Bronchial epithelial cell (primary cell): ENCODE results near the gene ATP2C1. TPM values are rescaled to one million over a fixed set of nuclear protein-coding genes. Genes with fewer than 3 reads are reported as not detected.

ENCODE experiments used
- DNase-seq: peaks from one replicate; pipeline ENCODE4 v3.0.0-alpha.2; 2010; ENCODE audit warnings: low read depth
- FAIRE-seq: peaks from 2 replicates; lab custom pipeline; 2011; peaks lifted over from hg19 to GRCh38; lab: Jason Lieb, UNC
- H3K27me3 ChIP-seq: 2 replicates; pipeline ENCODE4 v1.5.1; 2011; ENCODE audit warnings: low read length; ENCODE audit not compliant: control insufficient read depth, insufficient read depth
- H3K36me3 ChIP-seq: 2 replicates; pipeline ENCODE4 v1.5.1; 2011; ENCODE audit warnings: low read length; ENCODE audit not compliant: control insufficient read depth, insufficient read depth
- H3K4me3 ChIP-seq: 2 replicates; pipeline ENCODE4 v1.5.1; 2011; ENCODE audit warnings: mild to moderate bottlenecking, low read depth, low read length, control low read depth
- total RNA-seq: library from RNA; depleted of rRNA; stranded (reverse); fragments of >200 nt; gene quantifications from 2 replicates; pipeline ENCODE4 v1.2.1, GENCODE V29; 2014
- TF ChIP-seq, protein P1 (sequence below): IDR thresholded peaks from 2 replicates; pipeline ENCODE4 v1.5.1; 2011; ENCODE audit warnings: mild to moderate bottlenecking, moderate library complexity, low read length, control low read depth, inconsistent platforms; ENCODE audit not compliant: insufficient read depth, severe bottlenecking

The ATP2C1 gene
- total RNA-seq, 1 donor from 2014 or later: 96.9 TPM

DNA sequence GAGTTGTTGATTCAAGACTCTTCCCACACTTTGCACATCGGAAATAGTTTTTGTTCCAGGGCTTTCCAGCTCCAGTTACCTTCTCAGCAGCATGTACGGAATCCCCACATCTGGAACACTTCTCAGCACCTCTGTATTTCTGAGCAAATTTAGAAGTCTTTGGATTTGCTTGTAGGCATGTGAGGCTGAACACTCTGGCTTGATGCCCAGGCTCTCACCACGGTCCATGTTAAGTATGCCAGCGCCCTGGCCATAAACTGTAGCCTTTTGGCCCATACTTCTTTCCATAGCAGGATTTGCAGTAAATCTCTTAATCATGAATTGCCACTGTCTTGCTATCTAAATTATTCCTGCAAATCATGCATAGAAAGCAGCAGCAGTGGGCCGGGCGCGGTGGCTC lies 24.4 kb downstream of the ATP2C1 start:
- H3K36me3 ChIP-seq: no peaks in the 10 kb centered on the region
- no peaks in the 10 kb centered on the region for H3K27me3 ChIP-seq
- H3K4me3 ChIP-seq: no peak overlapping the region
- FAIRE-seq: no peak
- TF ChIP-seq, protein P1, sequence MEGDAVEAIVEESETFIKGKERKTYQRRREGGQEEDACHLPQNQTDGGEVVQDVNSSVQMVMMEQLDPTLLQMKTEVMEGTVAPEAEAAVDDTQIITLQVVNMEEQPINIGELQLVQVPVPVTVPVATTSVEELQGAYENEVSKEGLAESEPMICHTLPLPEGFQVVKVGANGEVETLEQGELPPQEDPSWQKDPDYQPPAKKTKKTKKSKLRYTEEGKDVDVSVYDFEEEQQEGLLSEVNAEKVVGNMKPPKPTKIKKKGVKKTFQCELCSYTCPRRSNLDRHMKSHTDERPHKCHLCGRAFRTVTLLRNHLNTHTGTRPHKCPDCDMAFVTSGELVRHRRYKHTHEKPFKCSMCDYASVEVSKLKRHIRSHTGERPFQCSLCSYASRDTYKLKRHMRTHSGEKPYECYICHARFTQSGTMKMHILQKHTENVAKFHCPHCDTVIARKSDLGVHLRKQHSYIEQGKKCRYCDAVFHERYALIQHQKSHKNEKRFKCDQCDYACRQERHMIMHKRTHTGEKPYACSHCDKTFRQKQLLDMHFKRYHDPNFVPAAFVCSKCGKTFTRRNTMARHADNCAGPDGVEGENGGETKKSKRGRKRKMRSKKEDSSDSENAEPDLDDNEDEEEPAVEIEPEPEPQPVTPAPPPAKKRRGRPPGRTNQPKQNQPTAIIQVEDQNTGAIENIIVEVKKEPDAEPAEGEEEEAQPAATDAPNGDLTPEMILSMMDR: no peak
- DNase-seq: no peak

DNA sequence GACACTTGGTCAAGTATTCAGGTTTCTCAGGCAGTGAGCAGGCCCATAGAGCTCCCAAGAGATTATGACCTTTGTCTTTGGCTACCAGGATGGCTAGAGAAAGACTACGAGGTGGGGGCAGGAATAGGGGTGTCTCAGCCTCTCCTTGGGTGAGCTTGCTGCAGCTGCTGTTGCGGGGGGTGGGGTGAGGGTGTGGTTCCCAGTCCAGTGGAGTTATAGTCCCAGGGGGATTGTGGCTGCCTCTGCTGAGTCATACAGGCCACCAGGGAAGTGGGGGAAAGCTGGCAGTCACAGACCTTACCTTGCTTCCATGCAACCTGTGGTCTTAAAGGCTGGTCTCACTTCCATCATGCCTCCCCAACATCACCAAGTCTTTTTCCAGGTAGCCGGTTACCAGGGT lies 31.7 kb downstream of the ATP2C1 start:
- no peak for FAIRE-seq

DNA sequence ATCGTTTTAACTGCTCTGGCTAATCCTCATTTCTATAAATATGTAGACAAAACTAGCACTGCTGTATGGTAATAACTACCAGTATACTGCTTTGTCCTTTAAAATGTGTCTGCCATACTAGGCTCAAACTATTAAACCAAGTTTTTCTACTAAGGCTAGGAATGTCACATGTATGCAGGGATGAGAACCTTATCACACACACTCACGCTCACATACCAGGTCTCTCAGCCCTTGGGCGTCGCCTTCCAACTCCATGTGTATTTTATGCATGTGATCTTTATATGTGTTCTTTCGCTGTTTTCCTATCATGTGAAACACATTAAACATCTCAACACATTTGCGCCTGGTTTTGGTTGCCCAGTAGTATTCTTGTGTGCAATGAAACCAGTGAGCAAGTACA lies 32.6 kb downstream of the ATP2C1 start:
- Histone ChIP-seq H3K27me3 (no peaks in the 10 kb centered on the region), H3K36me3 (no peaks in the 10 kb centered on the region), H3K4me3 (no peak overlapping the region)
- no peak for FAIRE-seq
- DNase-seq: no peak
- TF ChIP-seq, protein P1: no peak

More for the DNA sequence above, 31.7 kb downstream of the ATP2C1 start:
- no peak for DNase-seq
- TF ChIP-seq, protein P1: no peak
- Histone ChIP-seq H3K36me3 (no peaks in the 10 kb centered on the region), H3K27me3 (no peaks in the 10 kb centered on the region), H3K4me3 (no peak overlapping the region)

DNA sequence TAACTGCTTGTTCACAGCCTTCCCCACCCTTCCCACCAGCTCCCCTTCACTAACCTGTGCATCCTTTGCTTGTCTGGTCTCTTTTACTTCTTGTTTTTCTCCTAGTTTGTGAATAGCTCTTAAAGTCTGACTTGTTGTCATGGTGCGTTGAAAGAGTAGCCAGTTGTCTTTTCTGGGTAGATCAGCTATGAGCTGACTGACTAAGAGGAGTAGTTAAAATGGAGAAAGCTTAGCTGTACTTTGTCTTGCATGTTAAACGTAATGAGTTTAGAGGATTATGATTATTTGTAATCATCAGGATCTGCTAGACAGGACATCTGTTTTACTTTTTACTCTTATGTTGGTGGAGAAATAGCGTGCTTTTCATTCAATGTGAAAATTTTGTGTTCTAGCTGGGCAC lies 35.9 kb downstream of the ATP2C1 start:
- DNase-seq (no peak), FAIRE-seq (no peak)
- TF ChIP-seq, protein P1: no peak

DNA sequence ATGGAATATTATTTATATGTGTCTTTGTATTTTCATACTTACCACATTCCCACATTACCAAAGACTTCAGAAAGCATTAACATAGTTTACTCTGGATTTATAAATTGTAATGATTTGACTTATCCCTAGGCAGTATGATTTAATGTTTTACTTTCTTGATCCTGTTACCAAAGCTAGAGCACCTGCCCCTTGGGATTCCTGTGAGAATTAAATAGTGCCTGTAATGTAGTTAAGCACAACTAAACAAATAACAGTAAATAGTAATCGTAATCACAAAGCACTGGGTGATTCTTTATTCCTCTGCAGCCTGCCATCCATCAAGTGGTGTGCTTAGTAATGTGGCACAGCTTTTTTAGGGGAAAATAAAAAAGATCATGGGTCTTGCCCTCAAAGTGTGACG lies 39.1 kb downstream of the ATP2C1 start:
- H3K36me3 ChIP-seq: no peaks in the 10 kb centered on the region
- no peaks in the 10 kb centered on the region for H3K27me3 ChIP-seq
- DNase-seq: no peak
- no peak overlapping the region for H3K4me3 ChIP-seq
- TF ChIP-seq, protein P1: no peak
- no peak for FAIRE-seq

More for the DNA sequence above, 35.9 kb downstream of the ATP2C1 start:
- H3K27me3 ChIP-seq: no peaks in the 10 kb centered on the region
- H3K36me3 ChIP-seq: no peaks in the 10 kb centered on the region
- no peak overlapping the region for H3K4me3 ChIP-seq

DNA sequence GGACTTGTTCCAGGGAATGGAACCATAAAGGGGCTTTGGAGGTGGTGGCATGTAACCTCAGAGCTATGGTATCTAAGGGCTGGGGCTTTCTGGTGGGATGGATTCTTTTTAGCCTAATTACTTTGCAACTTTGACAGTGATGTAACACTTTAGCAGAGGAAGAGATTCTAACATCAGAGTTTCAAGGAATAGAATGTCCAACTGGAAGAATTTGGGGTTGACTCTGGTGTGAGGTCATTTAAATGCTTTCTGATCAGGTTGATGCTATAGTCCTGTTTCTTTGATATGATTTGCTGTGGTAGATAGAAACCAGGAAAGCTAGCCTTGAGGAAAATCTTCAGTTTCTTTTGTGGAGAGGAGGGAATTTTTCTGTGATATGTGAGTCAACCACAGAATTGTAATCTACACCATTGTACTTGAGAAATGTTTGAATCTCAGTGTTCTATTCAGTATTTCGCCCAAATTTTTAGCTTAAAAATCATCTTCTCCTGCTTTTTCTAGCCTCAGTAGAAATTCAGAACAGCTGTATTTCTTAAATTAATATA lies 40.0 kb downstream of the ATP2C1 start:
- TF ChIP-seq, protein P1: no peak
- DNase-seq (no peak), FAIRE-seq (no peak)
- Histone ChIP-seq H3K27me3 (no peaks in the 10 kb centered on the region), H3K4me3 (no peak overlapping the region), H3K36me3 (no peaks in the 10 kb centered on the region)
